DMS153 treated with DMSO at 0.1 percent for 48 hours (cell line): ENCODE data around the gene UNC93A.
"Not testable (repeated sequence)": the region's sequence is repeated elsewhere in the genome, so short reads cannot be mapped to it uniquely, and the experiment has no call there.

Experiments used
- DNase-seq: peaks from one replicate; lab custom pipeline; 2025; ENCODE audit not compliant: unreplicated experiment; lab: John Stamatoyannopoulos, UW

Gene UNC93A

DNA sequence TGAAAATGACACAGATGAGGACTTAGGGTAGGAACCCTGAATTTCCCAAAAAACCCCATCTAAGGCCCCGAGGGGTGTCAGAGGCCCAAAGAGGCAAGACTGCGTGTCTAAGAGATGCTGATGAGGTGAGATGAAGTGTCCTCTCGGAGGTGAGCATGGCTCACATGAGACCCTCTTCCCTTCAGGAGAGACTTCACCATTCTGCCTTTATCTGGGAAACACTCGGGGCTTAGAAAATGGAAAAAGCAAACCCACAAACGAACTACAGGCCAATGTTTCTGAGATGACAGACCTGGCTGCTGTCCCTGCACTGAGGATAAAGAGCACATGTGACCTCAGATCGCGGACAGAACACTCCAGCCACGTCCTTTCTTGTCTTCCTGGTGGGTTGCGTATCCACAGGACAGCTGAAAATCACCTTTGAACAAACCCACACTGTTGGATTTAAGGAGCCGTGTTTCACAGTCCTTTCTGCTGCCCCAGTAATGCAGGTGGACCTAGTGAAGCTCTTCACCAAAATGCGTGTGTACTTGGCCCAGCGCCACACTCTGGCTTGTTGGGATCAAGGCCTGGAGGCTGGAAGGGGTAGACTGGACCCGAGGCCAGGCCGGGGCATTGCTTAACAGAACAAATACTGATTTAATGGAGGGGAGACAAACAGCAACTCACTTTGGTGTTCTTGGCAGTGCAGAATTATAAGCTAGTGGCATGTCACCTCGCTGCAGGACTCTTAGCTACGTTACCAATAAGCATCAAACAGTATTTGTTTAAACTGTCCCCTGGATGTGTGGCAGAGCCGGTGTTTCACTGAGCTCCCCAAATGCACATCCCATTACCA lies 18.5 kb downstream of the UNC93A start:
- DNase-seq = not testable (repeated sequence)

GRCh38 chr6:167311286-167311685 lies 20.2 kb downstream of the UNC93A start:
- no peak for DNase-seq

- not testable (repeated sequence) for DNase-seq
Measured at GRCh38 chr6:167311691-167312090, 20.6 kb downstream of the UNC93A start.

DNA sequence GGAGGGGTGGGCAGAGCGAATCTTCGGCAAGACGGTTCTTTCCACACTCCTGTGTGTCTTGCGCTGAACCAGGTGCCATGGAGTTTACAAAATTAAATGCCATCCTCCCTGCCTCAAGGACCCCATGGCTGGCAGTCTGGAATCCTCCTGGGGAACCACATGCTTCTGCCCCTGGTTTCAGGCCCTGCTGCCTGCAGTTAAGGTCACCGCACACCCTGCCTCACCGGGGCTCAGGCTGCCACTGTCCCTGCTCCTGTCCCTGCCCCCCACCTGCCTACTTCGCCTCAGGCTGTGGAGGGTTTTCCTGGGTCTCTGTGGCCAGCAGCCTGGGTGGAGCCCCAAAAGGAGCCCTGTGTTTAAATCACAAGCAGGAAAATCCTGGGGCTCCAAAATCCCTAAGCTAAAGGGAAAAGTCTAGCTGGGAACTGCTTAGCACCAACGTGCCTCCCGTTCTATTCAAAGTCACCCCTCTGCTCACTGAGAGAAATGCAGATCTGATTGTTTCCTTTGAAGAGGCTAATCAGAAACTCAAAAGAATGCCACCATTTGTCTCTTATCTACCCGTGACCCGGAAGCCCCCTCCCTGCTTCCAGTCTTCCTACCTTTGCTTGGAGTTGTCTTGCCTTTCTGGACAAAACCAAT lies 23.2 kb downstream of the UNC93A start:
- no peak for DNase-seq

GRCh38 chr6:167317172-167317571 lies 26.1 kb downstream of the UNC93A start:
- no peak for DNase-seq

GRCh38 chr6:167318354-167318753 lies 27.2 kb downstream of the UNC93A start:
- not testable (repeated sequence) for DNase-seq

- not testable (repeated sequence) for DNase-seq
Measured at GRCh38 chr6:167318856-167319255, 27.7 kb downstream of the UNC93A start.

DNA sequence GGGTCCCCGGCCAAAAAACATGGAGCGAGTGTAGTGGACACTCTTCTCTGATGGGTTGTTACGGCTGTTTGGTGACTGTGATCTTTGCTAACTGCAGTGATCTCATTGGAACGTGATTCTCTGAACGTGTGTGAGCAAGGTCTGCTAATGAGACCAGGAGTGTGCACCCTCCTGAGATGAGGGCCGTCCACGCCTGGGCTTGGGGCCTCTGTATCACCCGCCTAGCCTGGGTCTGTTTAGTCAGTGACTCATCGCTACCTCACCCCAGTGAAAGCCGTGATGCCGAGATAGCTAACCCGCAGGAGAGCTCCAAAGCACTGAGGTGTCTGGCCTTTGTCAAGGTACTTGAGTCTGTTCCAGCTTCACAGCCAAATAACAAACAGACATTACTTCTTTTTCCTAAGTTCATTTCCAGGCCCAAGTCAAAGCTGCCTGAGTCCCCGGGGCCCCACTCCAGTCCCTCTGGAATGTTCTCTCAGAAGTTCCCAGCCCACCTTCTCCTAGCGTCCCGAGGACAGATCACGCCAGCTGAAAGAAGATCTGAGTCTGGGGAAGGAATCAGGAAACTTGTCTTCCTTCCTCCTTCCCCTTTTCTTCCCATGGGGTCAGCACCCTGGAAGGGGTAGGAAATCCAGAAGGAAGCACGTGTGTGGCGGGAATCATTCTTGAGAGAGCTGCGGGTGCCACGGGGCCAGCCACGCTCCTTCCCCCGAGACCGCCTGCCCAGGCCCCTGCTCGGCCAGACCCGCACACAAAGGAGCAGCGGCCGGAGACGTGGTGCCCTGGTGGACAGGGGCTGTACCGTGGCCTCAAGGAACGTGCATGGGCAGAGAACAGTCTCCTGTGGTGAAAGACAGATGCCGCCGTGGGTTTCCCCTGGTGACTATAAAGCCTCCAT lies 29.0 kb downstream of the UNC93A start:
- DNase-seq = not testable (repeated sequence)

- DNase-seq = not testable (repeated sequence)
Measured at GRCh38 chr6:167320754-167321056, 29.6 kb downstream of the UNC93A start.

DNA sequence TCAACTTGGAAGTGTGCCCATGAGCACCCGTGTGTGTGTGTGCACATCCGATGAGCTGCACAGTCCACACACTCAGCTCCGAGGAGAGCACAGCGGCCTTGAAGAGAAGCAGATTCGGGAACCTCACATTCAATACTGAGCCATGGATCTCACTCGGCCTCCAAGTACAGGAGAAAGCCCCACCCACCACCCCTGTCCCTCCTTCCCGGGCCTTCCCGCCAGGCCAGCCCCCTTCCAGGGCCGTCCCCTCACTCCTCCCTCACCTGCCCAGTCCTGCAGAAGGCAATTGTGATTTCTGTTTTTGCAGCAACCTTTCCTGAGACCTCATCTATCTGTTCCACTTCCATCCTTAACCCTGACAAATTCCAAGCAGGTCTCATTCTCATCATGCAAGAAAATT lies 30.1 kb downstream of the UNC93A start:
- not testable (repeated sequence) for DNase-seq

DNA sequence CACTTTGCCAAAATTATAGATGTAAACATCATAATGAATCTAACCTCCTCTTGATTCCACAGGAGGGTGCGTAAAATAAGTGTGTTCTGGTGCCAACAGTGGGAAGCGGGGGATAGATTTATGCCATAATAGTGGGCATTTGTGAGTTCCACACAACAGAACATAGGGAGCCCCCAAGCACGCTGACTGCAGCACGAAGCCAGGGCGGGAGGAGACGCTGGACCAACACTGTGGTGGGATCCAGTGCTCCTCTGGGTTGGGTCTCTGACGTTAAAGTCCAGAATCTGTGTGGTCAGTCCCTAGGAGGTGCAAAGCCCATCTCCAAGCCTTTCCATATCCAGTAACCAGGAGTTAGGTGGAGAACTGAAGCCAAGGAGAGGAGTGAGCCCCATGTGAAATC lies 32.0 kb downstream of the UNC93A start:
- no peak for DNase-seq

DNA sequence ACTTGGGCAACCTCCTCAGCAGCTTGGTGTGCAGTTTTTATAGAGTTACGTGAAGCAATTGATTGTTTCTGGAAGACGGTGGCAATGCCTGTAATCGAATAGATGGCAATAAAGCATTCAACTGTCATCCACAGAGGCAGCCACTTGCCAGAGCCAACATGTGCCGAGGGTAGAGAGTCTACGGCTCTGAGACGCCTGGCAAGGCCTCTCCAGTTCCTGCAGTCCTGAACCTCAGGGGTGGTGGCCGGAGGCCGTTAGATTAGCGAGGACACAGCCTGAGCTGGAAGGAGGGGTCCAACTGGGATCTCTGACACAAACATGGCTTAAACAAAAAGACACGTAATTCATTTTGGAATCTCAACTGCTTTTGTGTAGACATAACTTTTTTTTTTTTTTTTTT lies 33.0 kb downstream of the UNC93A start:
- no peak for DNase-seq

GRCh38 chr6:167325766-167326165 lies 34.7 kb downstream of the UNC93A start:
- DNase-seq = no peak

DNA sequence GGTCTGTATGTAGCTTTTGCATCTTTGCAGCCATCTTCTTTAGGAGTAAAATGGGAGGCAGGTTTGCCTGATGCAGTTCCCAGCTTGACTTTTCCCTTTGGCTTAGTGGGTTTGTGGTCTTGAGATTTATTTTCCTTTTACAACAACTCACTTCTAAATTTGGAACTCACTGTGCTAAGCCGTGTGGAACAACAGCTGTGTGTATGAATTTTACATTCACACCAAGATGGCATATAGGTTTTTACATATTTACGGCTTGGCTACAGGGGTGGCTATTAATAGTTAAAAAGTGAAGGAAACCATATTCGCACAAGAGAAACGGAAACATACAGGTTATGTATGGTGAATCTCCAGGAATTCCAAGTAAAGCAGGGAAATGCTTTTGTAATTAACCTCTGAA lies 36.3 kb downstream of the UNC93A start:
- no peak for DNase-seq

GRCh38 chr6:167328086-167328485 lies 37.0 kb downstream of the UNC93A start:
- DNase-seq = no peak

- no peak for DNase-seq
Measured at GRCh38 chr6:167329014-167329413, 37.9 kb downstream of the UNC93A start.

- DNase-seq = no peak
Measured at GRCh38 chr6:167330750-167331149, 39.6 kb downstream of the UNC93A start.

GRCh38 chr6:167331565-167331964 lies 40.5 kb downstream of the UNC93A start:
- DNase-seq = no peak

- no peak for DNase-seq
Measured at GRCh38 chr6:167336844-167337630, 45.9 kb downstream of the UNC93A start.

- no peak for DNase-seq
Measured at GRCh38 chr6:167337675-167338449, 46.7 kb downstream of the UNC93A start.
